Choroid plexus epithelial cell (primary cell): ENCODE data around the gene ATG7.

ENCODE experiments used
- DNase-seq: peaks from one replicate; pipeline ENCODE4 v3.0.0-alpha.2; 2010; ENCODE audit warnings: low read depth
- H3K4me3 ChIP-seq: 2 replicates; pipeline ENCODE4 v1.5.1; 2011; ENCODE audit warnings: low read depth, mild to moderate bottlenecking, control low read depth, low read length, moderate library complexity
- TF ChIP-seq, protein P1 (sequence below): conservative IDR thresholded peaks from 2 replicates; pipeline ENCODE4 v1.5.1; 2011; ENCODE audit warnings: low read depth, mild to moderate bottlenecking, control low read depth, inconsistent platforms, low read length, moderate library complexity

ATG7 gene

DNA sequence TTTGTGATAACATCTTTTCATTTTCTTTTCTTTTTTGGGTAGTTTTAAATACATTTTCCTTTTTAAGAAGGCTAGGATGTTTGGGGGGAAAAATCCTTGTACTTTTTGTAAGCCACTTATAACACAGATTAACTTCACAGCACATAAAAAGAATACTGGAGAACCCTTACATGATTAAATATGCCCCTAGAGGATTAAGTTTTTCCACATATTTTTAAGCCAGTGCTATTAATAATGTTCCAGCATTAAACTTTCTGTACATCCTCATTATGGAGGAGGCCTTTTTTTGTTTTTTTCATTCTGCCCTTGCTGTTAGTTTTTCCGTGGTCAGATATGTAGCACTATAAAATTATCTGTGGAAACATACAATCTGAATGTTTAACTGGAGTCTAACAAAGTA lies 147.9 kb downstream of the ATG7 start:
- DNase-seq = no peak
- H3K4me3 ChIP-seq = no peak overlapping the region
- TF ChIP-seq, protein P1, sequence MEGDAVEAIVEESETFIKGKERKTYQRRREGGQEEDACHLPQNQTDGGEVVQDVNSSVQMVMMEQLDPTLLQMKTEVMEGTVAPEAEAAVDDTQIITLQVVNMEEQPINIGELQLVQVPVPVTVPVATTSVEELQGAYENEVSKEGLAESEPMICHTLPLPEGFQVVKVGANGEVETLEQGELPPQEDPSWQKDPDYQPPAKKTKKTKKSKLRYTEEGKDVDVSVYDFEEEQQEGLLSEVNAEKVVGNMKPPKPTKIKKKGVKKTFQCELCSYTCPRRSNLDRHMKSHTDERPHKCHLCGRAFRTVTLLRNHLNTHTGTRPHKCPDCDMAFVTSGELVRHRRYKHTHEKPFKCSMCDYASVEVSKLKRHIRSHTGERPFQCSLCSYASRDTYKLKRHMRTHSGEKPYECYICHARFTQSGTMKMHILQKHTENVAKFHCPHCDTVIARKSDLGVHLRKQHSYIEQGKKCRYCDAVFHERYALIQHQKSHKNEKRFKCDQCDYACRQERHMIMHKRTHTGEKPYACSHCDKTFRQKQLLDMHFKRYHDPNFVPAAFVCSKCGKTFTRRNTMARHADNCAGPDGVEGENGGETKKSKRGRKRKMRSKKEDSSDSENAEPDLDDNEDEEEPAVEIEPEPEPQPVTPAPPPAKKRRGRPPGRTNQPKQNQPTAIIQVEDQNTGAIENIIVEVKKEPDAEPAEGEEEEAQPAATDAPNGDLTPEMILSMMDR = no peak

DNA sequence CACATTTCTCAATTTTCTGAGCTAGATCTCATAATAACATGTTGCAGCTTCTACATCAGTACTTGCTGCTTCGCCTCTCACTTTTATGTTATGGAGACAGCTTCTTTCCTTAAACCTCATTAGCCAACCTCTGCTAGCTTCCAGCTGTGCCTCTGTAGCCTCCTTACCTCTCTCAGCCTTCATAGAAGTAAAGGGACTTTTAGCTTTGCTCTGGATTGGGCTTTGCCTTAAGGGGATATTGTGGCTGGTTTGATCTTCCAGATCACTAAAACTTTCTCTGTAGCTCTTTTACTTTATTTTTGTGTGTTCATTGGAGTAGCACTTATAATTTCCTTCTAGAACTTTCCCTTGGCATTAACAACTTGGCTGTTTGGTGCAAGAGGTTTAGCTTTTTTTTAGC lies 150.1 kb downstream of the ATG7 start:
- H3K4me3 ChIP-seq = no peak overlapping the region
- TF ChIP-seq, protein P1 = no peak
- no peak for DNase-seq

DNA sequence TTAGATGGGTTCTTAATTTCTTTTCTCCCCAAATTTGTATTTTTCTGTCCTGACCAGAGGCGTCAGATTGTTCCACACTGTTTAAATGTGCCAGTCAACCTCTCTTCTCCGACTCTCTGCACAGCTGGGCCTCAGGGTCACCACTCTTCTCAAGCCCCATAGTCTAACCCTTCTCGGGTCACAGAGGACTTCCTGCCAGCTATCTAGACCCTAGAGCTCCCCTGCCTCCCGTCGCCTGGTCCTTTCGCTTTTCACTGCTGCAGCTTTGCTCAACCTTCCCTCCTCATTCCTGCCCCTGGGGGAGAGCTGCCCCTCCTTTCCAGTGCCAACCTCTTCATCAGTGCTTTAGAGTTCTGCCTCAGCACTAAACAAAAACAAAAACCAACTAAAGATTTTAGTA lies 151.7 kb downstream of the ATG7 start:
- DNase-seq = no peak
- no peak overlapping the region for H3K4me3 ChIP-seq
- TF ChIP-seq, protein P1 = no peak

DNA sequence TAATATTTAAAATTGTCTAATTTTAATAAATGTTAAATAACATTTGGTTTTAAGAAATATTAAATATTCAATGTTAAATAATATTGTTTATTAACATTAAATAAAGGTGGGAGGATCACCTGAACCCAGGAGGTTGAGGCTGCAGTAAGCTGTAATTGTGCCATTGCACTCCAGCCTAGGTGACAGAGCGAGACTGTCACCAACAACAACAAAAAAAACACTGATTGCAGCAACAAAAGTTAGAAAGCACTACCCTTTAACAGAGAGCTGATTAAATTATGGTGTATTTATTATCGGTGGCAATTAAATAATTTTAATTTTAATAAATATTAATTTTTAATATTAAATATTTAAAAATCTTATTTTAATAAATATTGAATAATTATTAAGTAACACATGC lies 152.1 kb downstream of the ATG7 start:
- TF ChIP-seq, protein P1 = no peak
- H3K4me3 ChIP-seq = no peak overlapping the region
- DNase-seq = no peak

DNA sequence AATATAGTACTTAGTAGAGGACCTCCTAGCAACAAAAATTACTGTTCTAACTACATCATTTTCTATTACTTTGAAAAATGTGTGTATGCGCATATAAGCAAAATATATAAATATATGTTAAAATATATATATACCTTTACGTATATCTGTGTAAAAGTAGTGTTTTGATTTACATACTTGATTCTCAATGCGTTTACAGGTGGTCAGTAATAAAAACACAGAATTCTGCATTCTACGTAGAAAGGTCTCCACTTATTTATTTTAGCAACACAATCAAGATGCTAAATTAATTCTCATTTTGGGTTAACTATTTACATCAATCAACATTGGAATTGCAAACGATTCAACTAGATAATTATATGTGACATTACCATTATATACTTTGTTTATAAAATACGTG lies 158.0 kb downstream of the ATG7 start:
- DNase-seq = no peak
- no peak overlapping the region for H3K4me3 ChIP-seq
- TF ChIP-seq, protein P1 = no peak

DNA sequence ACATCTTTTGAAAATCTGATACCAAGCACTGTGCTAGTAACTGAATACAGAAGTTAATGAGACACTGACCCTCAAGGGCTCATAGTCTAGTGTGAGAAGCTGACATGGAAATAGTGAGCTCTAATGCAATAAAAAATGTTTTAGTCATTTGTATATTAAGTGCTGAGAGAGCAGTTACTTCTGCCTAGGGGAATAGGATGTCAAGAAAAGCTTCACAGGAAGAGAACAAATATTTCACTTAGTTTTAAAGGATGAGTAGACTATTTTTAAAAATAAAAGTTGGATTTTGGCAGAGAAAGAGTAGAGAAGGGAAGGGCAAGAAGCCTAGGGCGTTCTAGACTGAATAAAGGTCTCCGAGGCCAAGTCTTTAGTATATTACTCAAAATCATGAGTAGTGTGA lies 158.4 kb downstream of the ATG7 start:
- DNase-seq = no peak
- no peak overlapping the region for H3K4me3 ChIP-seq
- TF ChIP-seq, protein P1 = no peak

DNA sequence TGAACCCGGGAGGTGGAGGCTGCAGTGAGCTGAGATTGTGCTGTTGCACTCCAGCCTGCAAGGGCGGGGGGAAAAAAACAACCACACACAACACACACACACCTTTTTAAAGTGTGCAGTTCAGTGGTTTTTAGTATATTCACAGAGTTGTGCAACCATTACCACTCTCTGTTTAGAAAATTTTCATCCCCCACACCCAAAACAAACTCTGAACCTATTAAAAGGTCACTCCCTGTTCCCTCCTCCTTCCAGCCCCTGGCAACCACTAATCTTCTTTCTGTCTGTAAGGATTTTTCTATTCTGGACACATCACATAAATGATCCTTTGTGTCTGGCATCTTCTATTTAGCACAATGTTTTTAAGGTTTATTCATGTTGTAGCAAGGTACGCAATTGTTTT lies 159.1 kb downstream of the ATG7 start:
- DNase-seq = no peak

More for the DNA sequence above, 159.1 kb downstream of the ATG7 start:
- no peak overlapping the region for H3K4me3 ChIP-seq
- TF ChIP-seq, protein P1 = no peak
